K562 (cell line): ENCODE measurements around the gene KPTN. TPM values are rescaled to one million over a fixed set of nuclear protein-coding genes. Genes with fewer than 3 reads are reported as not detected.

ENCODE experiments used
- CCAR2 ChIP-seq: fragments of 200-400 bp; formaldehyde crosslinking; IDR thresholded peaks from 2 replicates; pipeline ENCODE4 v1.6.1; 2017; ENCODE audit warnings: mild to moderate bottlenecking, low read depth, low read length
- CHD1 ChIP-seq: fragments of 200-600 bp; sonication (generic); IDR thresholded peaks from one replicate; pipeline ENCODE4 v1.6.1; 2012; ENCODE audit warnings: mild to moderate bottlenecking, moderate library complexity, low read length, inconsistent platforms
- EP400 ChIP-seq: fragments of 450-650 bp; IDR thresholded peaks from 2 replicates; pipeline ENCODE4 v1.6.1; 2017; ENCODE audit warnings: antibody characterized with exemption, mild to moderate bottlenecking, moderate library complexity
- HSF4 ChIP-seq: fragments of 250-450 bp; sonication (Bioruptor Pico); IDR thresholded peaks from 2 replicates; pipeline ENCODE4 v2.1.2; 2022; ENCODE audit warnings: mild to moderate bottlenecking, moderate library complexity, borderline replicate concordance
- KLF13 ChIP-seq: fragments of 450-650 bp; IDR thresholded peaks from 2 replicates; pipeline ENCODE4 v1.6.1; 2016; ENCODE audit warnings: missing genetic modification characterization, low read depth, mild to moderate bottlenecking, missing compliant biosample characterization, moderate library complexity, borderline replicate concordance
- POLR3G ChIP-seq: IDR thresholded peaks from 2 replicates; pipeline ENCODE4 v1.6.1; 2011; ENCODE audit not compliant: insufficient read length, insufficient replicate concordance; ENCODE audit errors: extremely low read depth
- PURB ChIP-seq: sonication (generic); formaldehyde crosslinking; IDR thresholded peaks from 2 replicates; pipeline ENCODE4 v1.9.0; 2021; ENCODE audit warnings: low read depth, mild to moderate bottlenecking, missing genetic modification reagents
- RFX7 ChIP-seq: fragments of 250-450 bp; sonication (Bioruptor Pico); IDR thresholded peaks from 2 replicates; pipeline ENCODE4 v1.5.1; 2021; ENCODE audit warnings: mild to moderate bottlenecking
- SMAD1 ChIP-seq: fragments of 150-350 bp; IDR thresholded peaks from 2 replicates; pipeline ENCODE4 v1.6.1; 2014; ENCODE audit warnings: low read length, low read depth; ENCODE audit not compliant: partially characterized antibody
- TCF15 ChIP-seq: fragments of 250-450 bp; sonication (Bioruptor Pico); IDR thresholded peaks from 2 replicates; pipeline ENCODE4 v1.8.0; 2022; ENCODE audit warnings: moderate library complexity, mild to moderate bottlenecking, inconsistent platforms
- TEAD1 ChIP-seq, 2 experiments: fragments of 450-650 bp in 1 of 2; sonication (generic) in 1 of 2; formaldehyde crosslinking; IDR thresholded peaks; 2 replicates each; pipeline versions ENCODE4 v1.4.0 to v1.8.0; 2020 to 2022; ENCODE audit warnings: mild to moderate bottlenecking in 2 of 2, missing genetic modification reagents in 1 of 2
- TFE3 ChIP-seq: fragments of 450-650 bp; formaldehyde crosslinking; IDR thresholded peaks from 2 replicates; pipeline ENCODE4 v1.4.0; 2020; ENCODE audit warnings: mild to moderate bottlenecking, mixed read lengths
- U2AF1 ChIP-seq: fragments of 200-400 bp; formaldehyde crosslinking; optimal IDR thresholded peaks from 2 replicates; pipeline ENCODE3; 2017; ENCODE audit warnings: mild to moderate bottlenecking, low read depth, low read length, moderate library complexity
- ZBTB11 ChIP-seq, 3 experiments: fragments of 200-800 bp in 1 of 3; fragments of 250-450 bp in 1 of 3; fragments of 450-650 bp in 1 of 3; sonication (Bioruptor Pico) in 1 of 3; sonication (Bioruptor generic) in 1 of 3; formaldehyde crosslinking in 1 of 3; IDR thresholded peaks; 2 replicates each; pipeline versions ENCODE4 v1.6.1 to v1.8.0; 2016 to 2022; ENCODE audit warnings: mild to moderate bottlenecking in 2 of 3, missing genetic modification characterization in 2 of 3, missing compliant biosample characterization in 1 of 3, moderate library complexity in 1 of 3
- ZNF274 ChIP-seq: IDR thresholded peaks from 2 replicates; pipeline ENCODE4 v1.6.1; 2011; ENCODE audit warnings: low read depth, mild to moderate bottlenecking, low read length, moderate library complexity, borderline replicate concordance
- ZNF431 ChIP-seq: sonication (generic); formaldehyde crosslinking; IDR thresholded peaks from 2 replicates; pipeline ENCODE4 v1.8.0; 2022; ENCODE audit warnings: mild to moderate bottlenecking, missing genetic modification reagents
- ZNF449 ChIP-seq: fragments of 250-450 bp; sonication (Bioruptor Pico); IDR thresholded peaks from 2 replicates; pipeline ENCODE4 v1.8.0; 2022; ENCODE audit warnings: moderate library complexity, mild to moderate bottlenecking, inconsistent platforms
- ZNF699 ChIP-seq: fragments of 250-450 bp; sonication (Bioruptor Pico); IDR thresholded peaks from 2 replicates; pipeline ENCODE4 v1.8.0; 2021; ENCODE audit warnings: mild to moderate bottlenecking, moderate library complexity; ENCODE audit not compliant: insufficient replicate concordance
- polyA plus RNA-seq, 8 experiments: library from polyadenylated mRNA; depleted of rRNA in 4 of 8; stranded (reverse) in 5 of 8; unstranded in 3 of 8; fragments of >200 nt; fragmentation: Nextera tagmentation in 2 of 8; fragmentation: Illumina TruSeq in 1 of 8; extraction: Ambion mirVana in 2 of 8; extraction: Trizol in 1 of 8; gene quantifications; 2 replicates each; pipeline versions ENCODE4 v1.2.1 to v1.2.3, GENCODE V29; 2011 to 2014; ENCODE audit warnings: inconsistent platforms in 1 of 8, missing spikeins in 1 of 8
- total RNA-seq, 7 experiments: library from RNA; depleted of rRNA in 6 of 7; stranded (reverse); fragments of >200 nt in 6 of 7; fragmentation: Illumina TruSeq in 2 of 7; extraction: Trizol in 2 of 7; gene quantifications; 2 replicates each; pipeline versions ENCODE4 v1.2.1 to v1.2.3, GENCODE V29; 2011 to 2021; ENCODE audit warnings: low replicate concordance in 1 of 7

The KPTN gene
- total and polyA plus RNA-seq, 9 of the 15 experiments (the other 6 are each of a cell fraction or from before 2014, with no cell fraction given): 0.56 to 18.2 (median 8.5) TPM

- no peak for TF ChIP-seq HSF4 (CRISPR knock-in tag)
- TF ChIP-seq ZNF699 (CRISPR knock-in tag): no peak
- peak in 1 of 3 experiments; percentile 85; a peak in 2 of 6 replicates for TF ChIP-seq ZBTB11 (CRISPR knock-in tag; IDR thresholded peaks at IDR 0.05)
- TF ChIP-seq PURB (CRISPR knock-in tag): no peak
- peak; percentile 70; the same call in 1 of the 2 replicates for TF ChIP-seq EP400
- TF ChIP-seq ZNF431 (CRISPR knock-in tag): no peak
- TF ChIP-seq ZNF449: no peak; the same call in 1 of the 2 replicates
- peak in 1 of 2 experiments; percentile 59; a peak in 1 of 4 replicates for TF ChIP-seq TEAD1 (CRISPR knock-in tag; IDR thresholded peaks at IDR 0.05)
- TF ChIP-seq ZNF274: no peak
- TF ChIP-seq TCF15 (CRISPR knock-in tag): no peak
- no peak for TF ChIP-seq KLF13 (tag)
- no peak for TF ChIP-seq SMAD1
- no peak for TF ChIP-seq CCAR2
- peak; percentile 99 for TF ChIP-seq TFE3 (CRISPR knock-in tag)
- no peak for TF ChIP-seq POLR3G
- TF ChIP-seq CHD1: no peak
- TF ChIP-seq RFX7: no peak
- no peak for TF ChIP-seq U2AF1
Observed at GRCh38 chr19:47514869-47515588, 31.0 kb upstream of the KPTN start, which contains the start of gene NAPA (continued).
